C4-2B (cell line): ENCODE results near the gene SLC37A4.
"Not testable (repeated sequence)": the region's sequence is repeated elsewhere in the genome, so short reads cannot be mapped to it uniquely, and the experiment has no call there.

Source experiments
- H3K27ac ChIP-seq: fragments of 450-650 bp; 2 replicates; pipeline ENCODE4 v1.5.1; 2017
- CTCF ChIP-seq: fragments of 450-650 bp; conservative IDR thresholded peaks from 2 replicates; pipeline ENCODE4 v1.5.1; 2017; ENCODE audit warnings: mild to moderate bottlenecking
- ZFX ChIP-seq: fragments of 450-650 bp; IDR thresholded peaks from 2 replicates; pipeline ENCODE4 v1.6.1; 2017

SLC37A4 gene

GRCh38 chr11:118996926-118997626 is 33.6 kb downstream of the SLC37A4 start:
- H3K27ac ChIP-seq, result peak overlapping the region; percentile 83
- TF ChIP-seq CTCF (no peak), ZFX (no peak)

GRCh38 chr11:118991486-118992038 is 39.1 kb downstream of the SLC37A4 start:
- H3K27ac ChIP-seq, result not testable (repeated sequence)

GRCh38 chr11:118988280-118988679 is 42.4 kb downstream of the SLC37A4 start:
- no peak overlapping the region for H3K27ac ChIP-seq
- TF ChIP-seq ZFX (no peak), CTCF (no peak)

- TF ChIP-seq ZFX (no peak), CTCF (no peak)
- no peak overlapping the region for H3K27ac ChIP-seq
Measured at GRCh38 chr11:118984825-118985224, 45.9 kb downstream of the SLC37A4 start.

- not testable (repeated sequence) for H3K27ac ChIP-seq
Measured at GRCh38 chr11:118984337-118984736, 46.3 kb downstream of the SLC37A4 start.

- no peak overlapping the region for H3K27ac ChIP-seq
- TF ChIP-seq CTCF (no peak), ZFX (no peak)
Measured at GRCh38 chr11:118980191-118980881, 50.3 kb downstream of the SLC37A4 start.

- TF ChIP-seq CTCF, result no peak
- TF ChIP-seq ZFX, result no peak
- H3K27ac ChIP-seq, result no peak overlapping the region
Measured at GRCh38 chr11:118979434-118979833, 51.2 kb downstream of the SLC37A4 start.

- H3K27ac ChIP-seq, result no peak overlapping the region
- TF ChIP-seq ZFX (no peak), CTCF (no peak)
Measured at GRCh38 chr11:118975771-118976709, 54.6 kb downstream of the SLC37A4 start.
